Testis (tissue), 2 donors: ENCODE results near the gene RNU4-1.

Experiments used
- CTCF ChIP-seq, 3 experiments: fragments of 450-650 bp in 2 of 3; fragments of 200-600 bp in 1 of 3; sonication (generic) in 1 of 3; IDR thresholded peaks; one replicate each; pipeline ENCODE4 v1.5.1; 2016 to 2019; ENCODE audit warnings: antibody characterized with exemption in 3 of 3, mild to moderate bottlenecking in 2 of 3, moderate library complexity in 1 of 3
- POLR2A ChIP-seq: fragments of 450-650 bp; IDR thresholded peaks from one replicate; pipeline ENCODE4 v1.6.1; 2017; ENCODE audit warnings: antibody characterized with exemption, mild to moderate bottlenecking, moderate library complexity

- no peak for TF ChIP-seq POLR2A
- no peak for TF ChIP-seq CTCF (IDR thresholded peaks at IDR 0.05)
Measured at GRCh38 chr12:120254809-120255208, 38.2 kb downstream of the RNU4-1 start.
